Duodenal mucosa (tissue), 2 donors: ENCODE measurements around the gene RIPK4.

Experiments used
- H3K27ac ChIP-seq: one replicate; pipeline ENCODE4 v1.7.0; 2013; ENCODE audit warnings: low read depth, low read length
- H3K27me3 ChIP-seq, 2 donors: one replicate each; pipeline ENCODE4 v1.7.0; 2013; ENCODE audit warnings: low read length in 2 of 2, control low read depth in 1 of 2; ENCODE audit not compliant: insufficient read depth in 2 of 2, control insufficient read depth in 1 of 2
- H3K36me3 ChIP-seq, 2 donors: one replicate each; pipeline ENCODE4 v1.7.0; 2013; ENCODE audit warnings: low read length in 2 of 2, control low read depth in 1 of 2; ENCODE audit not compliant: insufficient read depth in 2 of 2, control insufficient read depth in 1 of 2
- H3K4me1 ChIP-seq, 2 donors: one replicate each; pipeline ENCODE4 v1.7.0; 2013; ENCODE audit warnings: low read length in 2 of 2, control low read depth in 1 of 2; ENCODE audit not compliant: insufficient read depth in 2 of 2, control insufficient read depth in 1 of 2
- H3K4me3 ChIP-seq, 2 donors: one replicate each; pipeline ENCODE4 v1.7.0; 2013; ENCODE audit warnings: low read length in 2 of 2, low read depth in 1 of 2
- H3K9ac ChIP-seq, 2 donors: one replicate each; pipeline ENCODE4 v1.7.0; 2013; ENCODE audit warnings: low read length in 2 of 2, low read depth in 1 of 2
- H3K9me3 ChIP-seq, 2 donors: one replicate each; pipeline ENCODE4 v1.7.0; 2013; ENCODE audit warnings: low read length in 2 of 2, control low read depth in 1 of 2; ENCODE audit not compliant: control insufficient read depth in 1 of 2

Gene RIPK4

GRCh38 chr21:41739936-41740335, 26.9 kb downstream of the RIPK4 start:
- H3K4me3 ChIP-seq: no peak overlapping the region

GRCh38 chr21:41739011-41739410, 27.8 kb downstream of the RIPK4 start:
- Histone ChIP-seq H3K36me3 (peaks cover 33 to 60% of the 10 kb centered on the region in 2 donors), H3K4me1 (peaks cover 0 to 6% of the 10 kb centered on the region in 2 donors), H3K4me3 (no peak overlapping the region), H3K27ac (no peak overlapping the region), H3K9me3 (peaks cover 9 to 17% of the 10 kb centered on the region in 2 donors), H3K27me3 (no peaks in the 10 kb centered on the region), H3K9ac (no peak overlapping the region)

More at GRCh38 chr21:41739936-41740335, 26.9 kb downstream of the RIPK4 start:
- H3K9ac ChIP-seq: no peak overlapping the region
- no peak overlapping the region for H3K27ac ChIP-seq
- peaks cover 0 to 6% of the 10 kb centered on the region in 2 donors for H3K4me1 ChIP-seq
- peaks cover 35 to 69% of the 10 kb centered on the region in 2 donors for H3K36me3 ChIP-seq
- no peaks in the 10 kb centered on the region for H3K27me3 ChIP-seq
- peaks cover 9 to 17% of the 10 kb centered on the region in 2 donors for H3K9me3 ChIP-seq

- H3K36me3 ChIP-seq: peaks cover 30 to 49% of the 10 kb centered on the region in 2 donors
- H3K9me3 ChIP-seq: peaks cover 9 to 17% of the 10 kb centered on the region in 2 donors
- H3K27me3 ChIP-seq: no peaks in the 10 kb centered on the region
Measured at GRCh38 chr21:41737651-41738324, 29.1 kb downstream of the RIPK4 start.

GRCh38 chr21:41736423-41736822, 30.4 kb downstream of the RIPK4 start:
- no peaks in the 10 kb centered on the region for H3K4me1 ChIP-seq

More at GRCh38 chr21:41737651-41738324, 29.1 kb downstream of the RIPK4 start:
- Histone ChIP-seq H3K4me1 (no peaks in the 10 kb centered on the region), H3K27ac (no peak overlapping the region), H3K4me3 (no peak overlapping the region), H3K9ac (no peak overlapping the region)

GRCh38 chr21:41733951-41734689, 32.7 kb downstream of the RIPK4 start:
- Histone ChIP-seq H3K27ac (no peak overlapping the region), H3K27me3 (no peaks in the 10 kb centered on the region), H3K9ac (no peak overlapping the region), H3K4me1 (peaks cover 9 to 14% of the 10 kb centered on the region in 2 donors), H3K36me3 (peaks cover 9 to 12% of the 10 kb centered on the region in 2 donors), H3K4me3 (no peak overlapping the region), H3K9me3 (peaks cover 9 to 17% of the 10 kb centered on the region in 2 donors)

More at GRCh38 chr21:41736423-41736822, 30.4 kb downstream of the RIPK4 start:
- H3K27ac ChIP-seq: no peak overlapping the region
- no peaks in the 10 kb centered on the region for H3K27me3 ChIP-seq
- peaks cover 28 to 35% of the 10 kb centered on the region in 2 donors for H3K36me3 ChIP-seq
- H3K9ac ChIP-seq: no peak overlapping the region
- peaks cover 9 to 17% of the 10 kb centered on the region in 2 donors for H3K9me3 ChIP-seq
- no peak overlapping the region for H3K4me3 ChIP-seq

- Histone ChIP-seq H3K9ac (no peak overlapping the region), H3K27me3 (no peaks in the 10 kb centered on the region), H3K9me3 (no peaks in the 10 kb centered on the region), H3K4me3 (no peak overlapping the region), H3K4me1 (peaks cover 25 to 29% of the 10 kb centered on the region in 2 donors), H3K36me3 (no peaks in the 10 kb centered on the region), H3K27ac (no peak overlapping the region)
Measured at GRCh38 chr21:41731081-41731480, 35.8 kb downstream of the RIPK4 start.

GRCh38 chr21:41730367-41730765, 36.5 kb downstream of the RIPK4 start:
- no peak overlapping the region for H3K4me3 ChIP-seq
- H3K9me3 ChIP-seq: no peaks in the 10 kb centered on the region
- no peak overlapping the region for H3K9ac ChIP-seq
- H3K27ac ChIP-seq: no peak overlapping the region
- H3K4me1 ChIP-seq: peaks cover 25 to 29% of the 10 kb centered on the region in 2 donors
- no peaks in the 10 kb centered on the region for H3K36me3 ChIP-seq
- H3K27me3 ChIP-seq: no peaks in the 10 kb centered on the region

GRCh38 chr21:41729701-41730366, 37.0 kb downstream of the RIPK4 start:
- Histone ChIP-seq H3K4me1 (peaks cover 25 to 29% of the 10 kb centered on the region in 2 donors), H3K9ac (no peak overlapping the region), H3K36me3 (no peaks in the 10 kb centered on the region), H3K4me3 (peak overlapping the region in 1 of 2 donors; percentile 13), H3K9me3 (no peaks in the 10 kb centered on the region), H3K27ac (no peak overlapping the region), H3K27me3 (no peaks in the 10 kb centered on the region)

GRCh38 chr21:41727784-41728763, 38.8 kb downstream of the RIPK4 start:
- H3K27ac ChIP-seq: no peak overlapping the region
- no peak overlapping the region for H3K9ac ChIP-seq
- H3K36me3 ChIP-seq: no peaks in the 10 kb centered on the region
- peaks cover 25 to 29% of the 10 kb centered on the region in 2 donors for H3K4me1 ChIP-seq
- no peaks in the 10 kb centered on the region for H3K27me3 ChIP-seq
- no peaks in the 10 kb centered on the region for H3K9me3 ChIP-seq
- H3K4me3 ChIP-seq: no peak overlapping the region
